GM21528 (cell line): ENCODE measurements around the gene P4HA2.

ENCODE experiments used
- ATAC-seq: cut with Tn5 transposase; IDR thresholded peaks from one replicate; pipeline ENCODE4 v1.9.1; 2021; ENCODE audit warnings: mild to moderate bottlenecking, moderate library complexity; ENCODE audit not compliant: unreplicated experiment, low FRiP score

The P4HA2 gene

DNA sequence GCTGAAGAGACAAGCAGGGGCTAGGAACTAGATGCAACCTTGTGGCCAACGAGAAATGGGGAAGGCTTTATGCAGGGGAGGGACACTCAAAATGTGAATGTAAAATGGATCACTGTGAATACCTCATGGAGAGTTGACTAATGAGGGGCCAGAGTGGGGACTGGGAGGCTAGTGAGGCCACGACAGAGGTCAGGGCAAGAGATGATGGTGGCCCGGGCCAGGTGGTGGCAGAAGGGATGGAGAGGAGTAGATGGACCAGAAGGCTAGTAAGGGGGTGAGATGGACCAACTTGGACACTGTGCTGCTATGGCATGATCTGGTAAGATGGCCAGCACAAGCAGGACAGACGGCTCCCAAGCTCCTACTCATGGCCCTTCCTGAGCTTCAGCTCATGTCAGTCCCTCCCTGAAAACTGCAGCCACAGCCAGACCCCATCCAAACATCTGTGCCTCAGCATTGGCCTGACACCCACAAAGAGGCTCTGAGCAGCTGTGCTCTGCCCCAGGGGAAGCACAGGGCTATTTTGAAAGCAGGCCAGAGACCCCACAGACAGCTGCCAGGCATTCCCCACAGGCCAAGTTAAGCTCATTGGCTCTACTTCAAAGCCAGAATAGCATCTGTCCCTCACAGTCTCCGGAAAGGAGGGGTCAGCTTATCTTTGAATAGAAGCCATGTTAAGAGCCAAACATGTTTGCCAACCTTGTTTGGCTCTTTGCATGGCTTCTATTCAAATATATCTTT is 22.1 kb downstream of the P4HA2 start:
- ATAC-seq = no peak

DNA sequence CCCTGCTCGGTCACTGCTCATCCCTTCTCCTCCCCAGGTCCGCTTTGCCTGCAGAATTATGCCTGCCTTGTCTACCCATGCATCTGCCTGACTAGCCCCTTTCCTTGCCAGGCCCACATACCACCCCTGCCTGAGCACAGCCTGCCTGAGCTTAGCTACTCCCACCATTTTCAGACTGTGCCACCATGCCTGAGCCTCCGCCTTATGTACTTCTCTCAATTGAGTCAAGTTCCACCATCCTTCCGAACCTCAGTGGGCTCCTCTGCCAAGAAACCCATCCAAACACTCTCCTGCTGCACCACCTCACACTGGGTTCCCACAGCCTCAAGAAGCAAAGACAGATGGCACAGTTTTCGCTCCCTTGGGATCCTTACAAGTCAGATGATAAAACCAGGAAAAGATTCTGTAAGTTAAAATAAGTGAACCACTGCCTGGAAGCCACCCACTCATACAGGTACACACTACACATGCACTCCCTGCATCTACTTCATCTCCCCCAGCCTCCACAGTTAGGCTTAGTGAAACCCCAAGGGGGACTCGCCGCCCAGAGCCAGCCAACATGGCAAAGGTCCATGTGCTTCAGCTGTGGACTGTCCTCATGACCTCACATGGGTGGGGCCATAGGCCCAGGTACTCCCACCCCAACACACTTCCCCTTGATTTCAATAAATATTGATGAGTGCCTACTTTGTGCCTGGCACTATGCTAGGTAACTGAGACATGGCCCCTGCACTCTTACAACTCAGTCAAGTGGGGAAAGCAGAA is 23.1 kb downstream of the P4HA2 start:
- ATAC-seq = no peak

DNA sequence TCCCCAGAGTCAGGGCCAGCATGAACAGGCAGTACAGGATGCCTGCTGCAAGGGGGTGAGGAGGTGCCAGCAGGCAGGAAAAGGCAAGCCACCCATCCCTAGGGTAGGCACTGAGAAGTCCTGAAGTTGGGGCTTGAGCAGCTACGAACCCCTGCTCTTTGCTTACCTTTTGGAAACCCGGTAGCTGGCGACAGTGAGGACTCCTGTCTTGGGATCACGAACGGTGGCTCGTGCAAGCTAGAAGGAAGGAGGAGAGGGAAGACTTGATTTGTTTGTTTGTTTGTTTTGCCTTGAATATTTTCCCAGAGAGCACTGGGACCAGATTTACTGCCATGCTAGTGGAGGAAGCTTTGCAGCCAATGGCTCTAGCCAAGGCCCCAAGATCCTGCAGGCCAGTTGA is 23.7 kb downstream of the P4HA2 start:
- no peak for ATAC-seq

DNA sequence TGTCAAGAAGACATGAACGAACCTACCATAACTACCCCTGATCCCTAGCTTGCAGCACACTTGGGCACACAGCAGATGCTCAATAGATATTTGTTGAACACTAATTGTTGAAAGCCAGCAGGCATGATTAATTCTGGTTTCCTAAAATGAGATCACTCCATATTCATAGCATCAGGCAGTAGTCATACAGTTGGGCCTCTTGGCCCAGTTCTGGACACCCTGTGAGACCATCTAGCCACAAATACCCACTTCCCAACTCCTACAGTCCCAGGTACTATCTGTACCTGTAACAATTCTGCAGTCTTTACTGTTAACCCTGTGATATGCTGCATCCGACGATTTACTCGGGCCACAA is 24.2 kb downstream of the P4HA2 start:
- ATAC-seq = no peak

DNA sequence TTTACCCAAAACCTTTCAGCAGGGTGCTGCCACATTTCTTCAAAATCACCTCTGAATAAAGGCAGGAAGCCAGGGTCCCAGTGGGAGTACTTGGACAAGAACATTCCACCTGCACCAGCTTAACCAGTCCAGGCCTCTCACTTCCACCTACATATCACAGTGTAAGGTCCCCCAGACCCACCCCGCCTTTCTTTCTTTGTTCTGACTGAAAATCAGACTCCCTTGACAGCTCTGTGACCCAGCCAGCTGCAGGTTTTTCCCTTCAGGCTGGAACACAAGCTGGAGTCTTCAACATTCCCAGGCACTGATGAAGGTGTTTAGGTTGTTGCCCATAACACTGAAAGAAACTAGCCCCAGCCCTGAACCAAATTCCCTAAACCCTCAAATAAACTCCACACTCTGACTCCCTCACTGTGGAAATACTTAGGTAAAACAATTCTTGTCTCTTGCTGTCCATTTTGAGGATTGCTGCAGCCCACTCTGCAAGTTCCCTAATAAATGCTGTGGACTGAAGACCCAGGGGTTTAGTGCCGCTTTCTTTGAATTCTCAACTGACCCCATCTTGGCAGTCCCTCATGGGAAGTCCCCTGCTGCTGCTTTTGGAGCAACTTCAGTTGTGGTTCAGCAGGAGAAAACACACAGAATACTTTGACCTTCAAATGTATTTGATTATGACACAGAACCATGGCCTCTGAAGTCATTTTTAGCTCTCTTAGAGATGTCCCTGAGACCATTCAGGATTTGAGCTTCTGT is 24.8 kb downstream of the P4HA2 start:
- ATAC-seq = no peak

DNA sequence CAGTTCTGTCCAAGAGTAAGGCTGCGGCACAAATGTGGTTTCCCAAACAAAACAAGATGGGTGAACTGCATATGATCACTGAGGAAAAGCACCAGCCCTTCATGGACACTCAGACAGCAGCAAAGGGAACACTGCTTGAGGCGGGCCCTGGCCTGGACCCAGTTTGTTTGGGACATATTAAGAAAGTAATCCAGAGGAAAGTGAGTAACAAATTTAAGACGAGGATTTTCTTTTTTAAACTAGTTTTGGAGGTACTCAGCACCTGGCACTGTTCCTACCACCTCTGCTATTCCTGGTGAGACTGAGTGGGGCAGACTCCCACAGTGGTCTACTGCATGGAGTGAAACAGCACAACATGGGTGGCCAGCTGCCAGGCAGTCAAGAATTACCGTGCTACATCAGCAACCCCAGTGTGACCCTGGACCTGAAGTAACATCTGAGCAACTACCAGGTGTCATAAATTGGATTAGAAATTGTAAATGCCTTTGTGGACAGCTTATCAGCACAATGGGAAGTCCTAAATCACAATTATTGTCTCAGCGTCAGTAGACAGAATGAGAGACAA is 28.5 kb downstream of the P4HA2 start:
- no peak for ATAC-seq

DNA sequence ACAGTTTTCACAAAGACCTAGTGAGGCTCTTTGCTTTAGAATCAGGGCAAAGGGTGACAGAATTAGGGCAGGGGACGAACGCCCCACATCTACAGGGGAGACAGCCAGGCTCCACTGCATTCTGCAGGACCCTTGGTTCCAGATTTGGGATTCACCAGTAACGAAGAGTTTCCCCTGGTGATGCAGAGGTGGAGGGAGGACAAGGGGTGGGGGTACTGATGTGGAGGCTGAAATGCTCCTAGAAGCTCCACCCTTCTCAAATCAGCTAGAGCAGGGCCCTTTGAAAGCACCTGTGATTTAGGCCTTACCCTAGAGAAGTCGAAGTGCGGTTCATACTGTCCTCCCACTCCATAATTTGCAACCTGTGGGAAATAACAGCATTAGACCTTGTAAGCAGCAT is 29.1 kb downstream of the P4HA2 start:
- ATAC-seq = no peak

DNA sequence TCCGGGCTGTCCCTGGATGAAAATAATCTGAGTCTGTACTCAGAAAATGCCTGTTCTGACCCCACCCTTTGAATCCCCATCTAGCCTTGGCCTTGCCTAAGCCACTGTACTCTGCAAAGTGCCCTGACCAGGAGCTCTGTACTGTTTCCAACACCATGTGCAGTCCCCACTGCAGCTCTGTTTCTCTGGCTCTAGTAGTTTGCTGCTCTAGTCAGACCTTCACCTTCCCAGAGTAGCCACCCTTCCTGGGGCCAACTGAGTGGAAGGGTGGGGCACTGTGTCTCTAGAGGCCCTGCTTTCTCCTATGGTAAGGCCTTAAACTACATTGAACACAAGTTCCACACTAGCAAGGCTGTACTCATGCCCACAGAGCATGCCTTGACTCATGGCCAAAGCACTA is 31.9 kb downstream of the P4HA2 start:
- ATAC-seq = no peak

DNA sequence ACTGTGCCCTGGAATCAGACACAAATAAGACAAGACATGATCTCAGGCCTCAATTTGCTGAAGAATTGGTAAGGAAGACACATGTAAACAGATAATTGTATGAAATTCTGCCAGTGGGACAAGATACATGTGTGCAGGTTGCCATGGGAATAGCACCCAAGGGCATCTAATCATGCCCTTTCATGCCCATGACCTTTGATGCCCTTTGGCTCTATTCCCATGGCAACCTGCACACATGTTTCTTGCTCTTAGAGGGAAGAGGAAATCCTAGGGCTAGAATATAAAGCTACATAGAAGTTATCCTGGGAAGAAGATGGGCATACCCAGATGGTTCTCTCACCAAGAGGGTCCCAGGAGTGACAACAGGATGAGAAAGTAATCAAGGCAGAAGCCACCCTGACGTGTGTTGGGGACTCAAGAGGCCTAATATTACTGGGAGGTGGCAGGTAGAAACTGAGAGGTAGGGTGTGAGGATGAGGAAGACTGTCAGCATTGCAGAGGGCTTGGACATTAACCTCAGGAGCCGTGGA is 34.4 kb downstream of the P4HA2 start:
- no peak for ATAC-seq

DNA sequence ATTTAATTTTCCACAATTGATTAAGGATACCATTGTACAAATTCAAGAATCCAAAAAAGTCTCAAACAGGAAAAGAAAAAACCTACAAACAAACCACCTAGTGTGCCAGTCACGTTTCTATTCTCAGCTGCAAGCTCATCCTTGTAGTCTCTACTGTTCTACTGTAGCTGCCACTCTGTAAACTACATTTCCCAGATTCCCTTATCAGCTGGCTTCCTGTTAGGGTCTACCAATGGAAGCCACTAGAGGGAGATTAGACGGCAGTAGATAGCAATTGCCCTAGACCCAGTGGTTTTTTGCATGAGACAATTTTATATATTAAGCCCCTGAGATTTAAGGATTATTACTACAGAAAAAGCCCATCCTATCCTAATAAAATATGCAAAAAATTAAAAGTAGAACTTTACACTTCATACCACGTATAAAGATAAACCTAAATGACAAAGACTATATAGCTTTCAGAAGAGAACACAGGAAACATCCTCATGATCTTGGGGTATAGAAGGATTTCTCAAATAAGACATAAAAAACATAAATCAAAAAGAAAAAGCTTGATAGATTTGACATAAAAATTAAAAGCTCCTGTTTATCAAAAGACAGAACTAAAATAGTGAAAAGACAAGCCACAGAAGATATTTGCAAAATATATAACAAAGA is 37.4 kb downstream of the P4HA2 start:
- peak; percentile 82 for ATAC-seq

DNA sequence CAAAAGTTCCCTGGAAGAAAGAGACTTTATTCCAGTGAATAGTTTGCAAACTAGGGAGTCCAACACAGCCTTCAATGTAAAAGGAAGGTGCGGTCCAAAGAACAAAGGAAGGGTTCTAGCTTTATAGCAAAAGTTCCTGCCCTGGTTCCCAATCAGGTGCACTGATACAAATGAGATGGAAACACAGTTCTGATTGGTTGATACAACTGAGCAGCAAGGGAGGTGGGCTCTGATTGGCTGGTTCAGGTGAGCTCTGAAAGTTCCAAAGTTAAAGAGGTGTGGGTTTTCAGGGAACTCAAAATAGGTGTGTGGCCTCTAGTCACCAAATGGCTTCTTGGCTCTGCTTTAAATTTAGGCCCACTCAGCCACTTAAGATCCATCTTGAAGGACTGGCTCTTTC is 43.1 kb downstream of the P4HA2 start:
- ATAC-seq = no peak

DNA sequence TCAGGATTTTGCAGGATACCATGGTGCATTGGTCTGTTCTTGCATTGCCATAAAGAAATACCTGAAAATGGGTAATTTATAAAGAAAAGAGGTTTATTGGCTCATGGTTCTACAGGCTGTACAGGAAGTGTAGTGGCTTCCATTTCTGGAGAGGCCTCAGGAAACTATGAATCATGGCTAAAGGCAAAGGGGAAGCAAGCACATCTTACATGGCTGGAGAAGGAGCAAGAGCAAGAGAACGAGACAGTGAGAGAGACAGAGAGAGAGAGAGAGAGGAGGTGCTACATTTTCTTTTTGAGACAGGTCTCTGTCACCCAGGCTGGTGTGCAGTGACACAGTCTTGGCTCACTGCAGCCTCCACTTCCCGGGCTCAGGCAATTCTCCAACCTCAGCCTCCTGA is 43.9 kb downstream of the P4HA2 start:
- ATAC-seq = no peak

DNA sequence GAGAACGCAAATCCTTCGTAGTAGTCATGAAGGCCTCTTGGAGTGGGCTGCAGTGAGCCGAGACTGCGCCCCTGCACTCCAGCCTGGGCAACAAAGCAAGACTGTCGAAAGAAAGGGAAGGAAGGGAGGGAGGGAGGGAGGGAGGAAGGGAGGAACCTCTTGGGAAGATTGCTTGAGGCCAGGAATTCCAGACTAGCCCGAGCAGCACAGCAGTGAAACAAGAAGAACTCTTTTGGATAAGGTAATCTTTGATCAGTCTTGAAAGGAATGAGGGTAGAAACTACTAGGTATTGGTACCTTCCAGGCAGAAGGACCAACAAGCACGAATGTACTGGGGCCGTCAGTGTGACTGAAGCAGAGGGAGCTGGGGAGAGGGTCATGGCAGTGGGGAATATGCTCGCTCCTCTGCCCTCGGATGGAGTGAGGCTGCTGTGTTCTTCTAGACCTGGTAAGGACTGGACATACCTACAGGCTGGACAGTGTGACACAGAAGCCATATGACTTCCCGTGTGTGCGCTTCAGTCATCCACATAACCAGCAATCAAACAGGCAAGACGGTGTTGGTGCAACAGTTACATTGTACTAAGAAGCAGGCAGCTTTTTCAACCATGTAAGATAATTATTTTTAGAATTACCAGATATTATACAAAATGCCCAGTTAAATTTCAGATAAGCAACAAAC is 45.2 kb downstream of the P4HA2 start:
- no peak for ATAC-seq

DNA sequence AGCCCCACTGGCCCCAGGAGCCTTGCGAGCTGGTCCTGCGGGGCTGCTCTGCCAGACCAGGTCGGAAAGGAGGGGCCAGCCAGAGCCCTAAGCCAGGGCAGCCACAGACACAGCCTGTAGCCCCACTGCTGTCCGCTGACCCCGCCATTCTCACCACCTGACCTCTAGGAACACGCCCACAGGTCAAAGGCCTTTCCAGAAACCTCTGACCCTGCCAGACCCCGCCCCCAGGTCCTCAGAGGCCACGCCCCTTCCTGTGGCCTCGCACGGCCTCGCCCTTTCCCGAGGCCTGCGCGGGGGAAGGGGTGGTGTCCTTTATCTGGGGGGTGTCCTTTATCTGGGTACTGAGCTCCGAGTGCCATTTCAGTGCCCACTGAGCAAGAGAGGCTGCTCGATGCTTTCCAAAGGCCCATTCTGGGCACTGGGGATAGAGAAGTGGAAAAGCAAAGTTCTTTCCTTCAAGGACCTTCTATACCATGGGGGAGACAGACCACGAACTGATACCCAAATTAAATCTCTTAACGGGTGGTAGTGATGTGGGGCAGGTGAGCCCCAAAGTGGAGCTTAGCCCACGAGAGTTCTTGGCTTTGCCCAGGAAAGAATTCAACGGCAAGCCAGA is 46.5 kb downstream of the P4HA2 start:
- ATAC-seq = no peak

DNA sequence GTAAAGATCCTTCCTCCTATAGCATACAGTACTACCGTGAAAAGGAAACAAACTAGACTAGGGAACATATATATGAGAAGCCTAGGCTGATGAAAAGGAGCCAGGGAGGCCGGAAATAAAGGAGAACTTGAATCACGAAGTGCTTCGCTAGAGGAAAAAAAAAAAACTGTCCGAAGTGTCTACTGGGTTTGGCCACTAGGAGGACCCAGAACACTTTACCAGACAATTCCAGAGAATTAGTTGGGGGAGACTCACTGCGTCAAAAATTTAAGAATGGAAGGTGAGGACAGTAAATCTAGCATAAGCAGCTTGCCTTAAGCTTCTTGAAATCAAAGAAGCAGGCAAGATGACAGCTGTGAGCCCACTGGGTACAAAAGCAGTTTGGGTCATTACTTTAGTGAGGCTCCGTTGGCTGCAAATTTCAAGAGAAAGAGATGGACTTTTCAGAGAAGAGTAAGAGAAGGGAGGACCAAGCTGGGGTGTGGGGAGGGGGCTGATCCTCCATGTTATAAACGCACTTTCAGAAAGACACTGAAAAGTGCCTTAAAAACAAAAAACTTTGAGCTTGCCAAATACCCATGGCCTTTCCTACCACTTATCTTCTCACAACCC is 47.4 kb downstream of the P4HA2 start:
- no peak for ATAC-seq

DNA sequence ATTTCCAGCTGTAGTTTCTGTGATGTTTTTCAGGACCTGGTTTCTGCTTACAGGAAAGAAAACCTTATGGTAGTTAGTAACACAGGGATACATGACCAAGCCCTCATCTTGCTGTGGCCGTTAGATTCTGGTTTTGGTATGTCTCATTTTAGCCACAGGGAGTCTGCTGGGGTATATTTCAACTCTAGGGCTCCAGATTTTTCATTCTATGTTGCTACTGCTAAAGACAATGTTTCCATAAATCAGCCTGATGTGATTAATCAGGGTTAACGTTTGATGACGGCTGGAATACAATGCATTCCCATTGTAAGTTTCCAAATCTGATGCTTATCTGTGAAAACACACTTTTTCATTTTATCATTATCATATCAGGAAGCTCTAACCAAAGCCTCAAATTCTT is 48.2 kb downstream of the P4HA2 start:
- no peak for ATAC-seq

DNA sequence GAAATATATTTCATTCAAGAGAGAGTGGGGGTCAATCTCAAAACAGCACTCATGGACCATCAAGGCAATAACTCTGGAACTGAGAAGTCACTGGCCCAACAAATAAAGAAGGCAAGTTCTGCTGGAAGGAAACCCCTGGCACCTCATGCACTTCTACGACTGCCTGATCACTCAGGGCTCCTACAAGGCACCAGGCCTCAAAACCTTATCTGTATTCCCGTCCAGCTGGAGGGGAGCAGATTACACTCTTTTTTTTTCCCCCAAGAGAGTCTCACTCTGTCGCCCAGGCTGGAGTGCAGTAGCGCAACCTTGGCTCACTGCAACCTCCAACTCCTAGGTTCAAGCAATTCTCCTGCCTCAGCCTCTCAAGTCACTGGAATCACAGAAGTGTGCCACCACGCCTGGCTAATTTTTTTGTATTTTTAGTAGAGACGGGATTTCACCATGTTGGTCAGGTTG is 49.9 kb downstream of the P4HA2 start:
- no peak for ATAC-seq

DNA sequence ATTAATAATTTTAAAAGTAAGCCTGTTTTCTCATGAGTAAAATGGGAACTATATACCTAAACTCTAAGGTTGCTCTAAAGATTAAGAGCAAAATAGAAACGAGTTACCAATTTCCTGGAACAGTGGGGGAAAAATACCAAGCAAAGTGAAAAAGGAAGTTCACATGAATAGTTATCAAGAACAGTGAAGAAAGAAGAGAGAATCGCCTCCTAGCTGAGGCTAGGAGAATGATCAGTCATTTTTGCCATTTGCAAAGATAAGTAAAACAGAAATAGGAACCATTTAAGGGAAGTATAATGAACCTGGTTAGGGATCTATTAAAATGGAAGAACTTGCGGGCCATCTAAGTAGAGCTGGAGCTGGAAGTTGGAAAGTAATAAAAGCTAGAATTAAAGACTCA is 50.7 kb downstream of the P4HA2 start:
- no peak for ATAC-seq

DNA sequence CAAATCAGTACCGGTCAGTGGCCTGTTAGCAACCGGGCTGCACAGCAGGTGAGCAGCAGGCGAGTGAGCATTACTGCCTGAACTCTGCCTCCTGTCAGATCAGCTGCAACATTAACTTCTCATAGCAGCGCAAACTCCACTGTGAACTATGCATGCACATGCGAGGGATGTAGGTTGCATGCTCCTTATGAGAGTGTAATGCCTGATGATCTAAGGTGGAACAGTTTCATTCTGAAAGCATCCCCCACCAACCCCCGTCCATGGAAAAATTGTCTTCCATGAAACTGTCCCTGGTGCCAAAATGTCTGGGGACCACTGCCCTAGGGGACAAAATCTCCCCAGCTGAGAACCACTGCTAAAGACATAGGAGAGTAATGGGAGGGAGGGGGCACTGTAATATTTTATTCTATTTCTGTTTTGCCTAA is 51.1 kb downstream of the P4HA2 start:
- no peak for ATAC-seq
